ENCODE data around the gene KLHL28. TPM values are rescaled to one million over a fixed set of nuclear protein-coding genes. Genes with fewer than 3 reads are reported as not detected.
"Not testable (repeated sequence)": the region's sequence is repeated elsewhere in the genome, so short reads cannot be mapped to it uniquely, and the experiment has no call there.

Gene KLHL28
- polyA plus RNA-seq, 2 of the 4 experiments (the other 2 are of a cell fraction), result 3.4 to 8.3 TPM

- TF ChIP-seq KDM1A (IDR thresholded peaks at IDR 0.05; ENCODE audit: low read depth), result no peak
- TF ChIP-seq TP53 (CRISPR knock-in tag; IDR thresholded peaks at IDR 0.05), result no peak
- TF ChIP-seq USF2 (IDR thresholded peaks at IDR 0.05), result no peak
- no peak for TF ChIP-seq ATOH8 (CRISPR knock-in tag; IDR thresholded peaks at IDR 0.05; ENCODE audit: low read depth)
- TF ChIP-seq CBX2 (IDR thresholded peaks at IDR 0.05; ENCODE audit: borderline replicate concordance, low read depth), result no peak
- TF ChIP-seq FOSB (CRISPR knock-in tag; IDR thresholded peaks at IDR 0.05), result no peak
- no peak for TF ChIP-seq EHF (CRISPR knock-in tag; IDR thresholded peaks at IDR 0.05)
- no peak for TF ChIP-seq POLR2AphosphoS2 (conservative IDR thresholded peaks at IDR 0.05; ENCODE audit: low read length)
These were observed 66.0 kb downstream of the KLHL28 start (continued) for GRCh38 chr14:44895716-44896115.

- Histone ChIP-seq H3K4me2 (no peak overlapping the region), H3K4me3 (no peak overlapping the region), H3K27ac (no peak overlapping the region), H3K9me3 (peaks cover 5% of the 10 kb centered on the region; the same call in 2 of the 3 replicates), H3K4me1 (peaks cover 3% of the 10 kb centered on the region; the same call in 2 of the 3 replicates)
- ChIA-PET POLR2A (no interaction called here), CTCF (no interaction called here)
- TF ChIP-seq HMGXB4 (CRISPR knock-in tag; IDR thresholded peaks at IDR 0.05; ENCODE audit: borderline replicate concordance) (no peak), POLR2AphosphoS2 (conservative IDR thresholded peaks at IDR 0.05; ENCODE audit: low read length) (no peak), POLR2A (IDR thresholded peaks at IDR 0.05; ENCODE audit: low read length) (no peak), FOXS1 (CRISPR knock-in tag; IDR thresholded peaks at IDR 0.05) (no peak), EHMT2 (IDR thresholded peaks at IDR 0.05; ENCODE audit: low read depth) (no peak), BCL3 (IDR thresholded peaks at IDR 0.05) (no peak), ZSCAN20 (CRISPR knock-in tag; IDR thresholded peaks at IDR 0.05) (no peak), NR3C1 (IDR thresholded peaks at IDR 0.05) (no peak), RARB (CRISPR knock-in tag; IDR thresholded peaks at IDR 0.05) (no peak), KDM1A (IDR thresholded peaks at IDR 0.05; ENCODE audit: low read depth) (no peak), ZC3H11A (IDR thresholded peaks at IDR 0.05) (no peak), PBX3 (IDR thresholded peaks at IDR 0.05) (no peak), FOSL2 (IDR thresholded peaks at IDR 0.05) (no peak), FOSL2 (CRISPR knock-in tag; IDR thresholded peaks at IDR 0.05) (no peak)
- ATAC-seq, result no peak
- no peak for DNase-seq (ENCODE audit: low read depth in 1 of 2, low spot score in 1 of 2)
- WGBS (ENCODE audit: missing lambda C conversion rate), result 47% methylated on average over 2 of the region's 2 CpGs
- no peak for FAIRE-seq
These were observed 68.2 kb downstream of the KLHL28 start for GRCh38 chr14:44893535-44893934.

GRCh38 chr14:44891726-44892372 lies 69.9 kb downstream of the KLHL28 start:
- POLR2A ChIA-PET, FAIRE-seq: not testable (repeated sequence)
- WGBS (ENCODE audit: missing lambda C conversion rate), result 18% methylated on average over 2 of the region's 3 CpGs

More at GRCh38 chr14:44891726-44892372, 69.9 kb downstream of the KLHL28 start:
- ATAC-seq; H3K27ac ChIP-seq; CTCF ChIA-PET; DNase-seq (ENCODE audit: low read depth in 1 of 2, low spot score in 1 of 2); H3K9me3 ChIP-seq; H3K4me3 ChIP-seq; H3K4me1 ChIP-seq; H3K4me2 ChIP-seq: not testable (repeated sequence)

Measured in A549 (cell line).